Activated naive CD4-positive, alpha-beta T cell treated with anti-CD3 and anti-CD28 coated beads, Interleukin-2, amount 10 ng/mL, durations not matched to agents 7 days and 5 days (primary cell): Measurements from ENCODE around the gene DHRS2.

Experiments
- CTCF ChIA-PET: fragments of 350-600 bp; sonication (Branson Sonifier 250); formaldehyde crosslinking; loops from one replicate; lab custom pipeline; 2021; ENCODE audit warnings: antibody characterized with exemption; lab: Charles Lee
- DNase-seq: peaks from one replicate; pipeline ENCODE4 v3.0.0-alpha.2; 2020
- H3K27ac Mint-ChIP-seq: one replicate; pipeline ENCODE4 v1.8.0; 2021; ENCODE audit warnings: mild to moderate bottlenecking, moderate library complexity, mixed read lengths
- H3K27me3 Mint-ChIP-seq: one replicate; pipeline ENCODE4 v1.8.0; 2021; ENCODE audit warnings: mild to moderate bottlenecking, mixed read lengths
- H3K36me3 Mint-ChIP-seq: one replicate; pipeline ENCODE4 v1.8.0; 2021; ENCODE audit warnings: mixed read lengths
- H3K4me1 Mint-ChIP-seq: one replicate; pipeline ENCODE4 v1.8.0; 2021; ENCODE audit warnings: mixed read lengths
- H3K4me3 Mint-ChIP-seq: one replicate; pipeline ENCODE4 v1.8.0; 2021; ENCODE audit warnings: mild to moderate bottlenecking, moderate library complexity, mixed read lengths
- H3K9me3 Mint-ChIP-seq: one replicate; pipeline ENCODE4 v1.8.0; 2021; ENCODE audit warnings: mixed read lengths

The DHRS2 gene

GRCh38 chr14:23641915-23642588, 5.9 kb downstream of the DHRS2 start:
- H3K9me3 Mint-ChIP-seq: no peaks in the 10 kb centered on the region
- no peaks in the 10 kb centered on the region for H3K4me1 Mint-ChIP-seq
- H3K27me3 Mint-ChIP-seq: peaks cover 3% of the 10 kb centered on the region
- H3K36me3 Mint-ChIP-seq: no peaks in the 10 kb centered on the region
- H3K4me3 Mint-ChIP-seq: no peak overlapping the region
- no peak for DNase-seq
- CTCF ChIA-PET: interaction anchor here (1.6 to 1.7 kb wide), 2 partner anchors 10 to 53 kb away, joined by 4 to 13 read pairs; no protein-coding TSS in a partner anchor
- H3K27ac Mint-ChIP-seq: no peak overlapping the region

GRCh38 chr14:23643533-23644194, 7.5 kb downstream of the DHRS2 start:
- no peaks in the 10 kb centered on the region for H3K4me1 Mint-ChIP-seq
- H3K36me3 Mint-ChIP-seq: no peaks in the 10 kb centered on the region
- H3K4me3 Mint-ChIP-seq: no peak overlapping the region
- peaks cover 7% of the 10 kb centered on the region for H3K27me3 Mint-ChIP-seq
- CTCF ChIA-PET: interaction anchor here (3.5 kb wide), 1 partner anchor 12 kb away, joined by 12 read pairs; no protein-coding TSS in a partner anchor
- H3K27ac Mint-ChIP-seq: no peak overlapping the region
- DNase-seq: no peak
- no peaks in the 10 kb centered on the region for H3K9me3 Mint-ChIP-seq

- Mint-ChIP-seq H3K27me3 (peaks cover 7% of the 10 kb centered on the region), H3K4me3 (no peak overlapping the region), H3K9me3 (no peaks in the 10 kb centered on the region), H3K4me1 (no peaks in the 10 kb centered on the region), H3K27ac (no peak overlapping the region), H3K36me3 (no peaks in the 10 kb centered on the region)
- DNase-seq: no peak
- CTCF ChIA-PET: interaction anchor here (3.5 kb wide), 1 partner anchor 13 kb away, joined by 12 read pairs; no protein-coding TSS in a partner anchor
Measured at GRCh38 chr14:23644195-23644918, 8.2 kb downstream of the DHRS2 start.

- Mint-ChIP-seq H3K27me3 (peaks cover 7% of the 10 kb centered on the region), H3K27ac (no peak overlapping the region), H3K4me3 (no peak overlapping the region), H3K36me3 (no peaks in the 10 kb centered on the region), H3K4me1 (no peaks in the 10 kb centered on the region), H3K9me3 (no peaks in the 10 kb centered on the region)
- CTCF ChIA-PET: interaction anchor here (1.0 to 3.5 kb wide), 2 partner anchors 12 to 14 kb away, joined by 4 to 12 read pairs; no protein-coding TSS in a partner anchor
- no peak for DNase-seq
Measured at GRCh38 chr14:23644919-23645336, 8.8 kb downstream of the DHRS2 start.

- Mint-ChIP-seq H3K9me3 (no peaks in the 10 kb centered on the region), H3K4me3 (no peak overlapping the region), H3K27ac (no peak overlapping the region), H3K27me3 (peaks cover 7% of the 10 kb centered on the region), H3K36me3 (no peaks in the 10 kb centered on the region), H3K4me1 (no peaks in the 10 kb centered on the region)
- CTCF ChIA-PET: interaction anchor here (1.0 to 3.5 kb wide), 2 partner anchors 12 to 14 kb away, joined by 4 to 12 read pairs; no protein-coding TSS in a partner anchor
- DNase-seq: no peak
Measured at GRCh38 chr14:23645504-23645811, 9.3 kb downstream of the DHRS2 start.

GRCh38 chr14:23645812-23646647, 9.9 kb downstream of the DHRS2 start:
- no peak for DNase-seq
- no peak overlapping the region for H3K27ac Mint-ChIP-seq

GRCh38 chr14:23646648-23647549, 10.7 kb downstream of the DHRS2 start:
- peaks cover 10% of the 10 kb centered on the region for H3K27me3 Mint-ChIP-seq
- H3K9me3 Mint-ChIP-seq: no peaks in the 10 kb centered on the region
- no peak overlapping the region for H3K4me3 Mint-ChIP-seq
- CTCF ChIA-PET: interaction anchor here (1.0 to 3.5 kb wide), 2 partner anchors 16 to 58 kb away, joined by 4 to 12 read pairs; no protein-coding TSS in a partner anchor
- H3K27ac Mint-ChIP-seq: no peak overlapping the region
- no peak for DNase-seq
- no peaks in the 10 kb centered on the region for H3K36me3 Mint-ChIP-seq
- H3K4me1 Mint-ChIP-seq: no peaks in the 10 kb centered on the region

More at GRCh38 chr14:23645812-23646647, 9.9 kb downstream of the DHRS2 start:
- Mint-ChIP-seq H3K36me3 (no peaks in the 10 kb centered on the region), H3K4me3 (no peak overlapping the region), H3K9me3 (no peaks in the 10 kb centered on the region), H3K27me3 (peaks cover 9% of the 10 kb centered on the region), H3K4me1 (no peaks in the 10 kb centered on the region)
- CTCF ChIA-PET: interaction anchor here (1.0 to 3.5 kb wide), 3 partner anchors 13 to 58 kb away, joined by 4 to 12 read pairs (median 4); no protein-coding TSS in a partner anchor

- Mint-ChIP-seq H3K36me3 (no peaks in the 10 kb centered on the region), H3K4me3 (no peak overlapping the region), H3K27me3 (peaks cover 10% of the 10 kb centered on the region), H3K4me1 (no peaks in the 10 kb centered on the region), H3K9me3 (no peaks in the 10 kb centered on the region), H3K27ac (no peak overlapping the region)
- CTCF ChIA-PET: no interaction called here
- DNase-seq: no peak
Measured at GRCh38 chr14:23647619-23648018, 11.5 kb downstream of the DHRS2 start.

GRCh38 chr14:23648764-23649460, 12.7 kb downstream of the DHRS2 start:
- Mint-ChIP-seq H3K27ac (no peak overlapping the region), H3K36me3 (no peaks in the 10 kb centered on the region), H3K9me3 (no peaks in the 10 kb centered on the region), H3K4me1 (no peaks in the 10 kb centered on the region), H3K27me3 (peaks cover 10% of the 10 kb centered on the region), H3K4me3 (no peak overlapping the region)
- DNase-seq: no peak
- CTCF ChIA-PET: no interaction called here

GRCh38 chr14:23650506-23650905, 14.3 kb downstream of the DHRS2 start:
- no peaks in the 10 kb centered on the region for H3K9me3 Mint-ChIP-seq
- peaks cover 7% of the 10 kb centered on the region for H3K27me3 Mint-ChIP-seq
- no peak for DNase-seq
- no peak overlapping the region for H3K27ac Mint-ChIP-seq
- H3K4me3 Mint-ChIP-seq: no peak overlapping the region
- H3K4me1 Mint-ChIP-seq: no peaks in the 10 kb centered on the region
- CTCF ChIA-PET: interaction anchor here (0.9 kb wide), 1 partner anchor 18 kb away, joined by 3 read pairs; no protein-coding TSS in a partner anchor
- H3K36me3 Mint-ChIP-seq: no peaks in the 10 kb centered on the region

- H3K27ac Mint-ChIP-seq: no peak overlapping the region
- CTCF ChIA-PET: interaction anchor here (2.5 to 4.5 kb wide), 2 partner anchors 21 to 64 kb away, joined by 10 to 19 read pairs; no protein-coding TSS in a partner anchor
- no peaks in the 10 kb centered on the region for H3K9me3 Mint-ChIP-seq
- H3K4me1 Mint-ChIP-seq: no peaks in the 10 kb centered on the region
- no peaks in the 10 kb centered on the region for H3K36me3 Mint-ChIP-seq
- no peak overlapping the region for H3K4me3 Mint-ChIP-seq
- DNase-seq: no peak
- peaks cover 3% of the 10 kb centered on the region for H3K27me3 Mint-ChIP-seq
Measured at GRCh38 chr14:23653051-23653450, 16.9 kb downstream of the DHRS2 start.

GRCh38 chr14:23654231-23654630, 18.1 kb downstream of the DHRS2 start:
- no peak overlapping the region for H3K4me3 Mint-ChIP-seq
- no peak for DNase-seq
- H3K9me3 Mint-ChIP-seq: no peaks in the 10 kb centered on the region
- peaks cover 9% of the 10 kb centered on the region for H3K27me3 Mint-ChIP-seq
- no peak overlapping the region for H3K27ac Mint-ChIP-seq
- no peaks in the 10 kb centered on the region for H3K36me3 Mint-ChIP-seq
- CTCF ChIA-PET: interaction anchor here (2.5 to 4.5 kb wide), 2 partner anchors 22 to 65 kb away, joined by 10 to 19 read pairs; no protein-coding TSS in a partner anchor
- no peaks in the 10 kb centered on the region for H3K4me1 Mint-ChIP-seq
